ENCODE measurements around the gene ZNF581.

ZNF581 gene

DNA sequence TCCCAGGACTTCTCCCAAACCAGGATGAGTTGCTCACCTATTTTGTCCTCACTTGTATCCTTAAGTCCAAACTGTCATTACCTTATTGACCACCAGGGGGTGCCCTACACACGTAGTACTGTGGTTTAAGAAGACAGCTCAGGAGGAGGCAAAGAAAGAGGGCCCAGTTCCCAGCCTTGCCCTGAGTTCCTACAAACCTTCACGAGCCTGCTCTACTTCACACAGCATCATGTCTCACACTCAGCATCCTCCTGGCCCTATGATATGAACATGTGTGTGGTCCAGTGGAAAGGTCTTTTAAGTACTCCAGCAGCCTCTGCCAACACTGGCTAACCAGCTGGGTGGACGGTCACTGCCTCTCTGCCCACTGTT, 11.0 kb upstream of the ZNF581 start:
- peaks cover 33% of the 10 kb centered on the region for H3K4me1 Mint-ChIP-seq
- DNase-seq (ENCODE audit: low spot score in 2 of 2), result peak; percentile 92 to 93
- H3K36me3 Mint-ChIP-seq, result peaks cover 19% of the 10 kb centered on the region
- peak; percentile 48 for ATAC-seq (ENCODE audit: low read depth)
- no peak overlapping the region for H3K4me3 Mint-ChIP-seq
- no peaks in the 10 kb centered on the region for H3K27me3 Mint-ChIP-seq
- no peaks in the 10 kb centered on the region for H3K9me3 Mint-ChIP-seq
- peak overlapping the region; percentile 12 for H3K27ac Mint-ChIP-seq

DNA sequence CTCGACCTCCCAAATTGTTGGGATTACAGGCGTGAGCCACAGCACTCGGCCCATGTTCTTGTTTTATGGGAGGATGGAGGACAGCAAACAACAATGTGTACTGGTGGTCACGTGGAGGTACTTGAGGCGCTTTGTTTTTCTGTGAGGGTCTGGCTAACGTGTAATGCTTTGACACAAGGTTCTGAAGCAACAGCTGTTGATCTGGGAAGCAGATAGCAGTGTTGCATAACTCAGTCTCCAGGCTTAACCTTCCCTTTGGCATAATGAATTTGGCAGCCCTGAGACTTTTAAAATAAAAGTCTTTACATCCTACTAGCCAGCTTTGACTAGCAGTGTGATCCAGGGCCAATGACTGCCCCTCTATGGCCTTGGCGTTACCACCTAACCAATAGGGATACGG, 9.6 kb upstream of the ZNF581 start:
- H3K27ac Mint-ChIP-seq, result no peak overlapping the region
- H3K9me3 Mint-ChIP-seq, result peaks cover 2% of the 10 kb centered on the region
- peaks cover 40% of the 10 kb centered on the region for H3K4me1 Mint-ChIP-seq

DNA sequence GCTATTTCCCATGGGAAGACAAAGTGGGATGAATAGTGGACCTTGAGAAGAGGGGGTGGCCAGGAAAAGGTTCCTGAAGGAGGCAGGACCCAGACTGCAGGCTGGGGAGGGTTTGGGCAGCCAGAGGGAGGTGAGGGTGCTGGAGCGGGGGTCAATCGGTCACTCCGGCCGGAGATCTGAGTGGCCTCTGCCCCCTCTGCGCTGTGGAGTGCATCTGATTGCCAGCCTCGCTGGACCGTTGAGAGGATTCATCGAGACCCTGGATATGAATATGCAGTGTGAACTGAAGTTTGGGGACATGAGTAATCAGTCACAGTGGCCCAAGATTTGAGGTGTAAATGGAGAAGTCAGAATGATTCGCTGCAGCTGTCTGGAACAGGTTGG, 8.1 kb upstream of the ZNF581 start:
- H3K27me3 Mint-ChIP-seq, result no peaks in the 10 kb centered on the region
- H3K36me3 Mint-ChIP-seq, result peaks cover 25% of the 10 kb centered on the region
- peaks cover 2% of the 10 kb centered on the region for H3K9me3 Mint-ChIP-seq
- H3K27ac Mint-ChIP-seq, result peak overlapping the region; percentile 100
- peak overlapping the region; percentile 100 for H3K4me3 Mint-ChIP-seq
- ATAC-seq (ENCODE audit: low read depth) (no peak), DNase-seq (ENCODE audit: low spot score in 2 of 2) (no peak)
- H3K4me1 Mint-ChIP-seq, result peaks cover 43% of the 10 kb centered on the region

More for the DNA sequence above, 9.6 kb upstream of the ZNF581 start:
- no peak for DNase-seq (ENCODE audit: low spot score in 2 of 2)
- H3K27me3 Mint-ChIP-seq, result no peaks in the 10 kb centered on the region
- no peak for ATAC-seq (ENCODE audit: low read depth)
- no peak overlapping the region for H3K4me3 Mint-ChIP-seq
- H3K36me3 Mint-ChIP-seq, result peaks cover 24% of the 10 kb centered on the region

DNA sequence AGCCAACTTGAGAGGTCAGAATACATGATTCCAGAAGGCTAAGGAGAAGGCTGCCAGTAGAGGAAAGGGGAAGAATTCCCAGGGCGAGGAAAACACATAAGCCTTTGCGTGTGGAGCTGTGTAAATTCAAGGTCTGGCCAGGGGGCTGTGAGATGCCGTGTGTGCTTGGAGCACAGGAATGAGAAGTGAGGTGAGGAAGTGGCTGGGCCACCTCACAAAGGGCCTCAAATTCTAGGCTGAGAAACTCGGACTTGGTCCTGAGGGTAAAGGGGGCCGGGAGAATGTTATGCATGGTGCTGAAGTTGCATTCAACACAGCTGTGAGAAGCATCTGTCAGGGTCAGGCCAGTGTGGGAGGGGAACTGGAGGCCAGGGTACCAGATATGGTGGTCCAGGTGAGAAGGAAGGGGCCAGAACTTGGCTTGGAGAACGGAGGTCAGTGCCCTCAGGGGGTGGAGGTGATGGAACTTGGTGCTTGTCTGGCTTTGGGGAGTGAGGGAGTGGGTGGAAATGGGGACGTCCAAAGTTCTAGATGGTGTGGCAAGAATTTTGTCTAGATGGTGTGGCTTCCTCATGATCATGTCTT, 7.5 kb upstream of the ZNF581 start:
- Mint-ChIP-seq H3K36me3 (peaks cover 25% of the 10 kb centered on the region), H3K9me3 (peaks cover 2% of the 10 kb centered on the region), H3K27ac (peak overlapping the region; percentile 100), H3K27me3 (no peaks in the 10 kb centered on the region), H3K4me3 (peak overlapping the region; percentile 100), H3K4me1 (peaks cover 43% of the 10 kb centered on the region)
- ATAC-seq (ENCODE audit: low read depth) (no peak), DNase-seq (ENCODE audit: low spot score in 2 of 2) (no peak)

DNA sequence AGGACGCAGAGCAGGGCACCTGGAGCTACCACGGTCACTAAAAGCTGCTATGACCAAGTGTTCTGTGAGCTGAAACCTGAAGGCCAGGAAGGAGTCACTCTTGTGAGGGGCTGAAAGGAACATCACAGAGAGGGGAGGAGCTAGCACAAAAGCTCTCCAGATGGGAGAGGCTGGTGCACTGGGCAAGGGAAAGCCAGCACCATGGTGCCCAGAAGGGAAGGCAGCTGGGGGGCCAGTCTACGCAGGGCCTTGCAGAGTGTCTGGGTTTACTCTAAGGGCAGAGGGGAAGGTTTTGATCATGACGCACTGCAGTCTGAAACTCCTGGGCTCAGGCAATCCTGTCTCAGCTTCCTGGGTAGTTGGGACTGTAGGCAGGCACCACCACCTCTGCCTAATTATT, 6.7 kb upstream of the ZNF581 start:
- Mint-ChIP-seq H3K4me1 (peaks cover 44% of the 10 kb centered on the region), H3K27ac (peak overlapping the region; percentile 100), H3K4me3 (peak overlapping the region; percentile 100), H3K27me3 (no peaks in the 10 kb centered on the region), H3K9me3 (peaks cover 2% of the 10 kb centered on the region), H3K36me3 (peaks cover 25% of the 10 kb centered on the region)
- no peak for ATAC-seq (ENCODE audit: low read depth)
- DNase-seq (ENCODE audit: low spot score in 2 of 2), result no peak

DNA sequence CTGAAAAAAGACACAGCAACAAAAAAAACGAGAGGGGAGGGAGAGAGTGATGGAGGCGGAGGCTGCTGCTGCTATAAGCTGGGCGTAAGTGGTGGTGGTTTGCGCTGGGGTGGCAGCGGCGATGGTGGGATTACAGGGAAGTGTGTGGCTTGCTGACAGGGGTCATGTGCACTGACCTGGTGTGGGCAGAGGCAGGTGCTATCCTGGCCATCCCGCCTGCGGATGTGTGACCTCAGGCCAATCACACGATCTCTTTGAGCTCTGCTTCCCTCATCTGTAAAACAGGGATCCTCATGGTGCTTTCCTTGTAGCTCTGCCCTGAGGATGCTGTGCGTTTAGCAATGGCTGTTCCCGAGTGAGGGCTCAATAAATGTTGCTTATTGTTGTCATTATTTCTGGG, 5.9 kb upstream of the ZNF581 start:
- Mint-ChIP-seq H3K36me3 (peaks cover 25% of the 10 kb centered on the region), H3K27ac (peak overlapping the region; percentile 100), H3K9me3 (peaks cover 2% of the 10 kb centered on the region), H3K27me3 (no peaks in the 10 kb centered on the region), H3K4me1 (peaks cover 44% of the 10 kb centered on the region), H3K4me3 (peak overlapping the region; percentile 15)
- DNase-seq (ENCODE audit: low spot score in 2 of 2), result no peak
- ATAC-seq (ENCODE audit: low read depth), result no peak

DNA sequence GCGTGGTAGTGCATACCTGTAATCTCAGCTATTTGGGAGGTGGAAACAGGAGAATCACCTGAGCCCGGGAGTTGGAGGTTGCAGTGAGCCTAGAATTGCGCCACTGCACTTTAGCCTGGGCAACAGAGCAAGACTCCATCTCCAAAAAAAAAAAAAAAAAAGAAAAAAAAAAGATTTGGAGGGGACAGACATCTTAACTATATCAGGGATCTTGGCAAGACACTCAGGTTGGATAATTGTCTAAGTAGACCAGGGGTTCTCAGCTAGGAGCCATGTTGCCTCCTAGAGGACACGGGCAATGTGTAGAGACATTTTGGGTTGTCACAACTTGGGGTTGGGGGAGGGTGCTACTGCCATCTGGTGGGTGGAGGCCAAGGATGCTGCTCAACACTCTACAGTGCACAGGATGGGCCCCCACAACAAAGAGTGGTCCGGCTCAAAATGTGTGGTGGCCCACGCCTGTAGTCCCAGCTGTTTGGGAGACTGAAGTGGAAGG, 4.5 kb upstream of the ZNF581 start:
- ATAC-seq (ENCODE audit: low read depth), result peak; percentile 27
- peaks cover 2% of the 10 kb centered on the region for H3K9me3 Mint-ChIP-seq
- peaks cover 52% of the 10 kb centered on the region for H3K4me1 Mint-ChIP-seq
- H3K4me3 Mint-ChIP-seq, result no peak overlapping the region
- peaks cover 25% of the 10 kb centered on the region for H3K36me3 Mint-ChIP-seq
- peak in 1 of 2 donors; percentile 59 for DNase-seq (ENCODE audit: low spot score in 2 of 2)
- H3K27ac Mint-ChIP-seq, result no peak overlapping the region
- H3K27me3 Mint-ChIP-seq, result no peaks in the 10 kb centered on the region

DNA sequence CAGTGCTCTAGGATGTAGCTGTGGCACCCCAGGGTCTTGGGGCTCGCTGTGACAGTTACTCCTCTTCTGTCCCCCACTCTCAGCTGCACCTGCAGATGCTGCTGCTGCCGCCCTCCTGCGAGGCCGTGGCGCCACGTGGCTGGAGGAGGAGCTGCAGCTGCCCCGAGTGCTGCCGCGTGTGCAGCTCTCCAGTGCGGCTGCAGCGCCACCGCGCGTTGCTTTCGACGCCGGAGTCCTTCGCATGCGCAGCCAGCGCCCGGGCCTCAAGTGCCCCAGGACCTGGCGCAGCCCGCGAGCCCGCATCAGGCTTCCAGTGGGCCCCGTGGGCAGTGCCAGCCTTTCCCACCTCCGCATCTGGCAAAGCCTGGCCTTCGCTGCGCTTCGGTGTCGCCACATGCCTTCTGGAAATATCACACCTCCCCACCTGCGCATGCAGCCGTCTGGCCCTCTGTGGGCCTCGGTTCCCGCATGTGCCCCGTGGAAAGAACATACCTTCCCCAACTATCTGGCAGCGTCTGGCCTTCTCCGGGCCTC, 3.3 kb upstream of the ZNF581 start:
- peak; percentile 59 for ATAC-seq (ENCODE audit: low read depth)
- H3K9me3 Mint-ChIP-seq, result peaks cover 2% of the 10 kb centered on the region
- H3K27ac Mint-ChIP-seq, result peak overlapping the region; percentile 67
- peaks cover 21% of the 10 kb centered on the region for H3K36me3 Mint-ChIP-seq
- no peaks in the 10 kb centered on the region for H3K27me3 Mint-ChIP-seq
- peak; percentile 72 to 74 for DNase-seq (ENCODE audit: low spot score in 2 of 2)
- H3K4me1 Mint-ChIP-seq, result peaks cover 54% of the 10 kb centered on the region
- peak overlapping the region; percentile 63 for H3K4me3 Mint-ChIP-seq

DNA sequence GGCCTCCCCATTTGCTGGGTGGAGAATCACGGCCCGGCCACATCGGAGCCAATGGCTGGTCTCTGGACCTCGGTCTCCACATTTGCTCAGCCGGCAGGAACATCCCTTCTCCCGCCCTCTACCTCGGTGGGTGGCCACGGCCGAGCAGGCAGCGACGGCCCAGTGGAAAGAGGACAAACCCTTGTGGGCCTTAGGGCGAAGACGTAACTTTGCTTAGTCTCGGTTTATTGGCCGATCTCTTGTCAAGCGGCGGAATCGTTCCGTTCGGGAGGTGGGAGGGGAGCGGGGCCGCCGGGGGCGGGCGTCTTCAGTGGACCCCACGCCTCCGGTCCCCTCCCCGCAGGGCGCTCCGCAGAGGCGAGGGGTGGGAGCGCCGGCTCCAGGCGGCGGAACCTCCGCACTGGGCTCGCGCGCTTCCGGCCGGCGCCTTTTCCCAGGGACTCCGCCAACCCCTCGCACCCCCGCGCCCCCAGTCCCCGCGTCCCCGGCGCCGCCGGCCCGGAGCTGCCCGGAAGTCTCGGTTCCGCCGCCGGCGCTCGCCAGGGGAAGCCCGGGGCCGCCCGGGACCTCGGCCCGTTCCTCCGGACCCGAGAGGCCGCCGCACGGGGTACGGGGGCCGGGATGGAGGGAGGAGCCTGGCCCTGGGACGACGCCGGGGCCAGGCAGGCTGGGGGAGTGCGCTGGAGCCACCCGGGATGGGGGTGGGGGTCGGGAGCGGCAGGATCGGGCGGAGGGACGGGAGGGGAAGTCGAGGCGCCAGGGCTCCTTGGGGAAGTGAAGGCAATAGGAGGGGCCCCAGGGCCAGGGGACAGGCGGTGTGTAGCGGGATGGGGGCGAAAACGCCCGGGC, 2.6 kb upstream of the ZNF581 start, which contains the start of gene ZNF580:
ZNF580 (plus strand) TSS at position 426 of the 849 bp plus-strand sequence. CDS start 1,507 bp downstream, outside the sequence.
- Mint-ChIP-seq H3K4me3 (peak within 1 kb of the TSS; percentile 95), H3K36me3 (peaks cover 18% of the 10 kb centered on the region), H3K27me3 (no peaks in the 10 kb centered on the region), H3K4me1 (peaks cover 53% of the 10 kb centered on the region), H3K9me3 (peaks cover 2% of the 10 kb centered on the region), H3K27ac (peak within 1 kb of the TSS; percentile 87)
- no peak for ATAC-seq (ENCODE audit: low read depth)
- DNase-seq (ENCODE audit: low spot score in 2 of 2), result peak in 1 of 2 donors; percentile 65

DNA sequence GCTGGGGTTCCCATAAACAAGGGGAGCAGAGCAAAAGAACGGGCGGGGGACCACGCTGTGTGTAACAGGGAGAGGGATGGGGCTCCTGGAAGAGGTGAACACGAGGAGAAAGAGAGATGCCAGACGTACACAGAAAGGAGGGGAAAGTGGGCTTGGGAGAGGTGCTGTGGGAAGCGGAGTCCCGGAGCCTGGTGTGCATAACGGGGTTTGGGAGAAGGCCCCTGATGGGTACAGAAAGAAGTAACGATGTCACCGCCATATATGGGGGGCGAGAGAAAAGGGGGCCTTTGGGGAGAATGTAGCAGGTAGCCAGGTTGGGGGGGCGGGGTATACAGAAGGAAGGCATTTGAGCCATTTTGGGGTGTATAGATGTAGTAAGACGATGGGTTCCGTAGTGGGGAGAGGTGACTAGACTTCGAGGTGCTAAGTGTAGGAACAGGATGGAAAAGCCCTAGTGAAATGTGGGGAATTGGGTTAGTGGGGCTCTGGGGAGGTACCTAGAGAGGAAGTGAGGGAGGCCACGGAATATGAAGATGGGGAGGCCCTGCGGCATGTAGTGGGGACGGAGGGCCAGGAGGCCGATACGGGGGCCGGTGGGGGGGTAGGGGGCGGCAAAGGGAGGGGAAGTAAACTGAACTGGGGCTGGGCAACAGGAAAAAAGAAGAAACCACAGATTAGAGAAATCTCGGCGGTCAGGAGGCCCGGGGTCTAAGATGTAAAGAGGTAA, 1.9 kb upstream of the ZNF581 start:
- Mint-ChIP-seq H3K27me3 (no peaks in the 10 kb centered on the region), H3K9me3 (peaks cover 2% of the 10 kb centered on the region), H3K4me1 (peaks cover 45% of the 10 kb centered on the region), H3K27ac (peak overlapping the region; percentile 87), H3K4me3 (peak overlapping the region; percentile 95), H3K36me3 (peaks cover 10% of the 10 kb centered on the region)
- no peak for ATAC-seq (ENCODE audit: low read depth)
- no peak for DNase-seq (ENCODE audit: low spot score in 2 of 2)

DNA sequence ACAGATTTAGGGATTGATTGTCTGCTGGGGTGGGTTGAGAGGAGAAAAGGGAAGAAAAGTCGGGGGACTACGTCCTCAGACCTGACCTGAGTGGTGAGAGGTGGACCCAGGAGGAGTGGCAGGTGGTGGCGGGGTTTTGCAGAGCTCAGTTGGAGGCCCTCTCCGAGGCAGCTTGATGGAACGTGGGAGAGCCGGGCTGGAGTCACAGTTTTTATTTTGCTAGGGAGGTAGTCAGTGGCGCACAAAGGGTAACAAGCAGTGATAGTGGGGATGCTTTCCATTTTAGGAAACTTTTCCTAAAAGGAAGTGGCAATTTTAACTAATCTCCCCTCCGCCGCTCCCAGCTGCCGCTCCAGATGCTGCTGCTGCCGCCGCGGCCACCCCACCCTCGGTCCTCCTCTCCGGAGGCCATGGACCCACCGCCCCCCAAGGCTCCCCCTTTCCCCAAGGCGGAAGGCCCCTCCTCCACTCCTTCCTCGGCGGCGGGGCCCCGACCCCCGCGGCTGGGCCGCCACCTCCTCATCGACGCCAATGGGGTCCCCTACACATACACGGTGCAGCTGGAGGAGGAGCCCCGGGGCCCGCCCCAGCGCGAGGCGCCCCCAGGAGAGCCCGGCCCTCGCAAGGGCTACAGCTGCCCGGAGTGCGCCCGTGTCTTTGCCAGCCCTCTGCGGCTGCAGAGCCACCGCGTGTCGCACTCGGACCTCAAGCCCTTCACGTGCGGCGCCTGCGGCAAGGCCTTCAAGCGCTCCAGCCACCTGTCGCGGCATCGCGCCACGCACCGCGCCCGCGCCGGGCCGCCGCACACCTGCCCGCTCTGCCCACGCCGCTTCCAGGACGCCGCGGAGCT, 1.1 kb upstream of the ZNF581 start:
- peaks cover 8% of the 10 kb centered on the region for H3K36me3 Mint-ChIP-seq
- peaks cover 2% of the 10 kb centered on the region for H3K9me3 Mint-ChIP-seq
- H3K27ac Mint-ChIP-seq, result peak overlapping the region; percentile 93
- peak overlapping the region; percentile 95 for H3K4me3 Mint-ChIP-seq
- ATAC-seq (ENCODE audit: low read depth), result no peak
- H3K4me1 Mint-ChIP-seq, result peaks cover 44% of the 10 kb centered on the region
- no peaks in the 10 kb centered on the region for H3K27me3 Mint-ChIP-seq
- no peak for DNase-seq (ENCODE audit: low spot score in 2 of 2)

DNA sequence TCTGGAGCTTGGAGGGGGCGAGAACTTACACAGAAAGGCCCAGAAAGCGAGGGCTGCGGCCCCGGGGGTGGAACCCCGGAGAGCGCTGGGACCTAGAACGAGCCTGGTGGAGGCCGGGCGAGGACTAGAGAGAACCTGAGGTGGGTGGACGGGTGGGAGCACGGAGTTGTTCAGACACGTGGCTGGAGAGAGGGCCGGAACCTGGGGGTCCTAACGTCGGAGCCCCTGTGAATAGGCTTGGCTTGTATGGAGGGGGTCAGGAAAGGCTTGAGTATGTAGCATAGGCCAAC, 383 bp downstream of the ZNF581 start:
- no peaks in the 10 kb centered on the region for H3K9me3 Mint-ChIP-seq
- H3K4me3 Mint-ChIP-seq, result peak overlapping the region; percentile 93
- no peaks in the 10 kb centered on the region for H3K27me3 Mint-ChIP-seq
- DNase-seq (ENCODE audit: low spot score in 2 of 2) (no peak), ATAC-seq (ENCODE audit: low read depth) (no peak)
- H3K4me1 Mint-ChIP-seq, result peaks cover 40% of the 10 kb centered on the region
- H3K27ac Mint-ChIP-seq, result peak overlapping the region; percentile 93
- peaks cover 2% of the 10 kb centered on the region for H3K36me3 Mint-ChIP-seq

DNA sequence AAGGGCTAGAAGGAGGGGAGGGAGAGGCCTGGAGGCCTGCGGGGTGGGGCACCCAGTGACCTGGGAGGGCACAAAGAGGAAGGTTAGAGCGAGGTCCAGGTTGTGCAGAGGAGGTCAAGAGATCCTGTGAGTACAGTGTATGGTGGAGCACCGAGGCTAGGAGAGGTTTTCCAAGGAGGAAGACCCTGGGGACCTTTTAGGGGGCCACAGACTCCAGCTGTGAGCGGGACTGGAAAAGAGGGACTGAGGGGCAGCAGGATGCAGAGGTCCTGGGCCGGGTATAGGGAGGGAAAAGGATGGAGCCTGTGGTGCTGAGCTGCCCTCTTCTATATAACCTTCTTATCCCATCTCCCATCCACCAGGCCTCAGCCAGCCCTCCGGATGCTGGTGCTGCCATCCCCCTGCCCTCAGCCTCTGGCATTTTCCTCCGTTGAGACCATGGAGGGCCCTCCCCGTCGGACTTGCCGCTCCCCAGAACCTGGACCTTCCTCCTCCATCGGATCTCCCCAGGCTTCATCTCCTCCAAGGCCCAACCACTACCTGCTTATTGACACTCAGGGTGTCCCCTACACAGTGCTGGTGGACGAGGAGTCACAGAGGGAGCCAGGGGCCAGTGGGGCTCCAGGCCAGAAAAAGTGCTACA, 863 bp downstream of the ZNF581 start:
- Mint-ChIP-seq H3K27me3 (no peaks in the 10 kb centered on the region), H3K4me3 (peak overlapping the region; percentile 93), H3K27ac (peak overlapping the region; percentile 93), H3K36me3 (no peaks in the 10 kb centered on the region), H3K9me3 (no peaks in the 10 kb centered on the region), H3K4me1 (peaks cover 39% of the 10 kb centered on the region)
- no peak for DNase-seq (ENCODE audit: low spot score in 2 of 2)
- no peak for ATAC-seq (ENCODE audit: low read depth)

All from memory B cell (primary cell).